GM19043 (cell line): ENCODE results near the gene PRM1.

Experiments used
- ATAC-seq: cut with Tn5 transposase; IDR thresholded peaks from one replicate; pipeline ENCODE4 v1.9.1; 2021; ENCODE audit warnings: low read depth; ENCODE audit not compliant: unreplicated experiment

PRM1 gene

GRCh38 chr16:11254913-11255736 is 26.0 kb downstream of the PRM1 start:
- no peak for ATAC-seq

GRCh38 chr16:11253995-11254912 is 26.9 kb downstream of the PRM1 start:
- ATAC-seq: no peak

GRCh38 chr16:11253009-11253994 is 27.8 kb downstream of the PRM1 start:
- no peak for ATAC-seq

GRCh38 chr16:11252482-11252931 is 28.6 kb downstream of the PRM1 start:
- ATAC-seq: no peak

GRCh38 chr16:11251525-11252481 is 29.3 kb downstream of the PRM1 start:
- no peak for ATAC-seq

- no peak for ATAC-seq
Observed at GRCh38 chr16:11250786-11251524, 30.2 kb downstream of the PRM1 start.

- ATAC-seq: no peak
Observed at GRCh38 chr16:11250091-11250785, 30.9 kb downstream of the PRM1 start.

- ATAC-seq: no peak
Observed at GRCh38 chr16:11249233-11250061, 31.7 kb downstream of the PRM1 start.

GRCh38 chr16:11248133-11248532 is 33.0 kb downstream of the PRM1 start:
- ATAC-seq: no peak

- ATAC-seq: no peak
Observed at GRCh38 chr16:11245988-11246387, 35.1 kb downstream of the PRM1 start.

GRCh38 chr16:11245222-11245737 is 35.9 kb downstream of the PRM1 start:
- no peak for ATAC-seq

GRCh38 chr16:11242658-11243057 is 38.5 kb downstream of the PRM1 start:
- ATAC-seq: no peak

GRCh38 chr16:11241480-11242204 is 39.5 kb downstream of the PRM1 start:
- ATAC-seq: no peak

- no peak for ATAC-seq
Observed at GRCh38 chr16:11240636-11241473, 40.3 kb downstream of the PRM1 start.
